ENCODE measurements around the gene BLVRB. TPM values are rescaled to one million over a fixed set of nuclear protein-coding genes. Genes with fewer than 3 reads are reported as not detected.
"Not testable (repeated sequence)": the region's sequence is repeated elsewhere in the genome, so short reads cannot be mapped to it uniquely, and the experiment has no call there.

BLVRB gene
- total RNA-seq, 1 donor from 2014 or later: 141 TPM

- H3K36me3 ChIP-seq (ENCODE audit: control insufficient read depth in 3 of 3, insufficient read depth in 3 of 3, low read length in 3 of 3): peaks cover 16 to 28% (median 18%) of the 10 kb centered on the region in 3 donors
- not testable (repeated sequence) for H3K4me1 ChIP-seq (ENCODE audit: control insufficient read depth in 3 of 3, insufficient read depth in 3 of 3, low read length in 3 of 3); H3K4me3 ChIP-seq (ENCODE audit: low read length in 3 of 3); H3K9ac ChIP-seq (ENCODE audit: low read depth in 1 of 3, low read length in 3 of 3); H3K27ac ChIP-seq (ENCODE audit: low read depth, low read length); H3K27me3 ChIP-seq (ENCODE audit: control insufficient read depth in 3 of 3, insufficient read depth in 3 of 3, low read length in 3 of 3); H3K9me3 ChIP-seq (ENCODE audit: control insufficient read depth in 3 of 3, low read length in 3 of 3)
Measured at GRCh38 chr19:40453943-40454342, 11.6 kb downstream of the BLVRB start.

GRCh38 chr19:40453151-40453735, 12.3 kb downstream of the BLVRB start:
- Histone ChIP-seq H3K36me3 (ENCODE audit: control insufficient read depth in 3 of 3, insufficient read depth in 3 of 3, low read length in 3 of 3) (peaks cover 17 to 28% (median 19%) of the 10 kb centered on the region in 3 donors), H3K4me3 (ENCODE audit: low read length in 3 of 3) (no peak overlapping the region), H3K27ac (ENCODE audit: low read depth, low read length) (no peak overlapping the region), H3K4me1 (ENCODE audit: control insufficient read depth in 3 of 3, insufficient read depth in 3 of 3, low read length in 3 of 3) (no peaks in the 10 kb centered on the region), H3K9me3 (ENCODE audit: control insufficient read depth in 3 of 3, low read length in 3 of 3) (no peaks in the 10 kb centered on the region), H3K9ac (ENCODE audit: low read depth in 1 of 3, low read length in 3 of 3) (no peak overlapping the region), H3K27me3 (ENCODE audit: control insufficient read depth in 3 of 3, insufficient read depth in 3 of 3, low read length in 3 of 3) (no peaks in the 10 kb centered on the region)

GRCh38 chr19:40452016-40452415, 13.5 kb downstream of the BLVRB start:
- peaks cover 18 to 27% (median 21%) of the 10 kb centered on the region in 3 donors for H3K36me3 ChIP-seq (ENCODE audit: control insufficient read depth in 3 of 3, insufficient read depth in 3 of 3, low read length in 3 of 3)
- H3K27me3 ChIP-seq (ENCODE audit: control insufficient read depth in 3 of 3, insufficient read depth in 3 of 3, low read length in 3 of 3): no peaks in the 10 kb centered on the region
- H3K9me3 ChIP-seq (ENCODE audit: control insufficient read depth in 3 of 3, low read length in 3 of 3): no peaks in the 10 kb centered on the region
- H3K4me1 ChIP-seq (ENCODE audit: control insufficient read depth in 3 of 3, insufficient read depth in 3 of 3, low read length in 3 of 3): no peaks in the 10 kb centered on the region
- no peak overlapping the region for H3K27ac ChIP-seq (ENCODE audit: low read depth, low read length)
- H3K4me3 ChIP-seq (ENCODE audit: low read length in 3 of 3): no peak overlapping the region
- H3K9ac ChIP-seq (ENCODE audit: low read depth in 1 of 3, low read length in 3 of 3): no peak overlapping the region

GRCh38 chr19:40450664-40451063, 14.9 kb downstream of the BLVRB start:
- Histone ChIP-seq H3K9ac (ENCODE audit: low read depth in 1 of 3, low read length in 3 of 3) (no peak overlapping the region), H3K9me3 (ENCODE audit: control insufficient read depth in 3 of 3, low read length in 3 of 3) (no peaks in the 10 kb centered on the region), H3K4me1 (ENCODE audit: control insufficient read depth in 3 of 3, insufficient read depth in 3 of 3, low read length in 3 of 3) (no peaks in the 10 kb centered on the region), H3K27me3 (ENCODE audit: control insufficient read depth in 3 of 3, insufficient read depth in 3 of 3, low read length in 3 of 3) (no peaks in the 10 kb centered on the region), H3K36me3 (ENCODE audit: control insufficient read depth in 3 of 3, insufficient read depth in 3 of 3, low read length in 3 of 3) (peaks cover 19 to 27% (median 21%) of the 10 kb centered on the region in 3 donors), H3K27ac (ENCODE audit: low read depth, low read length) (no peak overlapping the region), H3K4me3 (ENCODE audit: low read length in 3 of 3) (no peak overlapping the region)

- Histone ChIP-seq H3K4me1 (ENCODE audit: control insufficient read depth in 3 of 3, insufficient read depth in 3 of 3, low read length in 3 of 3) (peaks cover 3 to 6% (median 3%) of the 10 kb centered on the region in 3 donors), H3K4me3 (ENCODE audit: low read length in 3 of 3) (no peak overlapping the region), H3K27me3 (ENCODE audit: control insufficient read depth in 3 of 3, insufficient read depth in 3 of 3, low read length in 3 of 3) (no peaks in the 10 kb centered on the region), H3K27ac (ENCODE audit: low read depth, low read length) (no peak overlapping the region), H3K36me3 (ENCODE audit: control insufficient read depth in 3 of 3, insufficient read depth in 3 of 3, low read length in 3 of 3) (peaks cover 17 to 27% (median 19%) of the 10 kb centered on the region in 3 donors), H3K9ac (ENCODE audit: low read depth in 1 of 3, low read length in 3 of 3) (no peak overlapping the region), H3K9me3 (ENCODE audit: control insufficient read depth in 3 of 3, low read length in 3 of 3) (no peaks in the 10 kb centered on the region)
Measured at GRCh38 chr19:40449506-40449905, 16.0 kb downstream of the BLVRB start.

GRCh38 chr19:40446263-40446784, 19.2 kb downstream of the BLVRB start:
- no peaks in the 10 kb centered on the region for H3K9me3 ChIP-seq (ENCODE audit: control insufficient read depth in 3 of 3, low read length in 3 of 3)
- H3K27me3 ChIP-seq (ENCODE audit: control insufficient read depth in 3 of 3, insufficient read depth in 3 of 3, low read length in 3 of 3): no peaks in the 10 kb centered on the region
- peaks cover 22 to 31% (median 22%) of the 10 kb centered on the region in 3 donors for H3K36me3 ChIP-seq (ENCODE audit: control insufficient read depth in 3 of 3, insufficient read depth in 3 of 3, low read length in 3 of 3)
- no peak overlapping the region for H3K4me3 ChIP-seq (ENCODE audit: low read length in 3 of 3)
- peaks cover 18 to 20% (median 19%) of the 10 kb centered on the region in 3 donors for H3K4me1 ChIP-seq (ENCODE audit: control insufficient read depth in 3 of 3, insufficient read depth in 3 of 3, low read length in 3 of 3)
- H3K27ac ChIP-seq (ENCODE audit: low read depth, low read length): no peak overlapping the region
- H3K9ac ChIP-seq (ENCODE audit: low read depth in 1 of 3, low read length in 3 of 3): no peak overlapping the region

GRCh38 chr19:40445780-40446262, 19.7 kb downstream of the BLVRB start:
- H3K36me3 ChIP-seq (ENCODE audit: control insufficient read depth in 3 of 3, insufficient read depth in 3 of 3, low read length in 3 of 3): peaks cover 25 to 31% (median 26%) of the 10 kb centered on the region in 3 donors
- H3K9ac ChIP-seq (ENCODE audit: low read depth in 1 of 3, low read length in 3 of 3): no peak overlapping the region
- H3K4me1 ChIP-seq (ENCODE audit: control insufficient read depth in 3 of 3, insufficient read depth in 3 of 3, low read length in 3 of 3): peaks cover 19 to 22% (median 20%) of the 10 kb centered on the region in 3 donors
- no peaks in the 10 kb centered on the region for H3K27me3 ChIP-seq (ENCODE audit: control insufficient read depth in 3 of 3, insufficient read depth in 3 of 3, low read length in 3 of 3)
- no peak overlapping the region for H3K27ac ChIP-seq (ENCODE audit: low read depth, low read length)
- no peak overlapping the region for H3K4me3 ChIP-seq (ENCODE audit: low read length in 3 of 3)
- H3K9me3 ChIP-seq (ENCODE audit: control insufficient read depth in 3 of 3, low read length in 3 of 3): no peaks in the 10 kb centered on the region

- peak overlapping the region; percentile 99 for H3K27ac ChIP-seq (ENCODE audit: low read depth, low read length)
- no peaks in the 10 kb centered on the region for H3K27me3 ChIP-seq (ENCODE audit: control insufficient read depth in 3 of 3, insufficient read depth in 3 of 3, low read length in 3 of 3)
- H3K9ac ChIP-seq (ENCODE audit: low read depth in 1 of 3, low read length in 3 of 3): peak overlapping the region; percentile 63 to 98 (median 80)
- H3K9me3 ChIP-seq (ENCODE audit: control insufficient read depth in 3 of 3, low read length in 3 of 3): no peaks in the 10 kb centered on the region
- peaks cover 19 to 29% (median 20%) of the 10 kb centered on the region in 3 donors for H3K4me1 ChIP-seq (ENCODE audit: control insufficient read depth in 3 of 3, insufficient read depth in 3 of 3, low read length in 3 of 3)
- peak overlapping the region; percentile 81 to 98 (median 92) for H3K4me3 ChIP-seq (ENCODE audit: low read length in 3 of 3)
- peaks cover 30 to 37% (median 31%) of the 10 kb centered on the region in 3 donors for H3K36me3 ChIP-seq (ENCODE audit: control insufficient read depth in 3 of 3, insufficient read depth in 3 of 3, low read length in 3 of 3)
Measured at GRCh38 chr19:40444825-40445312, 20.7 kb downstream of the BLVRB start.

GRCh38 chr19:40444000-40444824, 21.3 kb downstream of the BLVRB start, which contains the start of gene SERTAD3:
SERTAD3 (minus strand) TSS chr19:40444335; CDS start chr19:40442080, 2,255 bp downstream.
- peaks cover 27 to 33% (median 30%) of the 10 kb centered on the region in 3 donors for H3K36me3 ChIP-seq (ENCODE audit: control insufficient read depth in 3 of 3, insufficient read depth in 3 of 3, low read length in 3 of 3)
- no peaks in the 10 kb centered on the region for H3K27me3 ChIP-seq (ENCODE audit: control insufficient read depth in 3 of 3, insufficient read depth in 3 of 3, low read length in 3 of 3)

More at GRCh38 chr19:40444000-40444824, 21.3 kb downstream of the BLVRB start, which contains the start of gene SERTAD3:
- H3K9ac ChIP-seq (ENCODE audit: low read depth in 1 of 3, low read length in 3 of 3): peak within 1 kb of the TSS; percentile 96 to 100 (median 98)
- no peaks in the 10 kb centered on the region for H3K9me3 ChIP-seq (ENCODE audit: control insufficient read depth in 3 of 3, low read length in 3 of 3)
- H3K27ac ChIP-seq (ENCODE audit: low read depth, low read length): peak within 1 kb of the TSS; percentile 99
- H3K4me3 ChIP-seq (ENCODE audit: low read length in 3 of 3): peak within 1 kb of the TSS; percentile 92 to 100 (median 98)
- H3K4me1 ChIP-seq (ENCODE audit: control insufficient read depth in 3 of 3, insufficient read depth in 3 of 3, low read length in 3 of 3): peaks cover 19 to 29% (median 20%) of the 10 kb centered on the region in 3 donors

Measured in skeletal muscle tissue (tissue), 4 donors.